ENCODE measurements around the gene MED1. TPM values are rescaled to one million over a fixed set of nuclear protein-coding genes. Genes with fewer than 3 reads are reported as not detected.
"Not testable (repeated sequence)": the region's sequence is repeated elsewhere in the genome, so short reads cannot be mapped to it uniquely, and the experiment has no call there.

The MED1 gene
- total and polyA plus RNA-seq, 2 of the 4 experiments (the other 2 are of a cell fraction) = 16.9 to 24.2 TPM

- ChIA-PET CTCF (no interaction called here), POLR2A (ENCODE audit: unreplicated experiment) (no interaction called here)
- Histone ChIP-seq H3K23ac (ENCODE audit: low read depth, low read length) (no peak overlapping the region), H2BK15ac (ENCODE audit: low read depth, low read length) (no peak overlapping the region), H3K9me1 (ENCODE audit: insufficient read depth, low read length) (peaks cover 6% of the 10 kb centered on the region; the same call in 1 of the 2 replicates), H2AK5ac (ENCODE audit: low read depth, low read length) (no peak overlapping the region), H3K4me1 (ENCODE audit: control insufficient read depth, insufficient read depth, low read length) (no peaks in the 10 kb centered on the region; the same call in 1 of the 2 replicates), H3K18ac (ENCODE audit: low read depth, low read length) (no peak overlapping the region), H3K4me2 (ENCODE audit: low read depth, low read length) (no peak overlapping the region), H4K5ac (ENCODE audit: low read depth, low read length) (no peak overlapping the region), H3K27me3 (ENCODE audit: control insufficient read depth, insufficient read depth, low read length) (no peaks in the 10 kb centered on the region), H3K56ac (ENCODE audit: extremely low read depth, insufficient read depth, low read length) (no peak overlapping the region), H2BK120ac (ENCODE audit: low read depth, low read length) (no peak overlapping the region), H3K36me3 (ENCODE audit: control insufficient read depth, insufficient read depth, low read length) (peaks cover 15% of the 10 kb centered on the region), H3K4ac (ENCODE audit: low read depth, low read length) (no peak overlapping the region), H2BK5ac (ENCODE audit: low read depth, low read length, poor library complexity, severe bottlenecking) (no peak overlapping the region), H2BK20ac (ENCODE audit: low read depth, low read length) (no peak overlapping the region), H3K14ac (replicated peaks; ENCODE audit: low read depth, low read length) (peak overlapping the region; percentile 4; the same call in 1 of the 2 replicates), H2AK9ac (replicated peaks; ENCODE audit: low read depth, low read length, poor library complexity) (peak overlapping the region; percentile 87), H3K4me3 (ENCODE audit: insufficient read depth, low read depth, low read length) (no peak overlapping the region), H3K9ac (ENCODE audit: low read depth, low read length) (no peak overlapping the region), H4K20me1 (ENCODE audit: insufficient read depth, low read length) (peaks cover 24% of the 10 kb centered on the region), H3K79me1 (ENCODE audit: low read depth in 1 of 2, low read length in 2 of 2) (peaks cover 14 to 52% of the 10 kb centered on the region in 2 experiments), H4K91ac (ENCODE audit: insufficient read depth, low read depth, low read length) (no peak overlapping the region), H3K9me3 (ENCODE audit: control insufficient read depth, insufficient read depth, low read length) (no peaks in the 10 kb centered on the region), H3K27ac (ENCODE audit: insufficient read depth, low read length) (no peak overlapping the region), H4K8ac (ENCODE audit: low read depth in 2 of 2, low read length in 2 of 2) (peak overlapping the region in 1 of 2 experiments; percentile 53; a peak in 1 of 4 replicates), H2AFZ (replicated peaks; ENCODE audit: low read length, poor library complexity) (no peak overlapping the region)
- no TSS peak for BruUV-seq (replicated peaks)
- TF ChIP-seq CEBPB (IDR thresholded peaks at IDR 0.05; ENCODE audit: low read depth, low read length) = peak; percentile 44; the same call in 1 of the 2 replicates
- TF ChIP-seq MAFK (IDR thresholded peaks at IDR 0.05; ENCODE audit: low read depth, low read length) = no peak
- intact Hi-C loops (cut with micrococcal nuclease) = loop anchor here (5.0 kb wide), 2 partner anchors 39 to 216 kb away; no protein-coding TSS in a partner anchor
- dilution Hi-C loops (cut with HindIII; ENCODE audit: low sequenced_read_pairs, unreplicated experiment) = no loop called here
- no CpG with 5 or more reads among the region's 4 CpGs for WGBS, 2 experiments (ENCODE audit: extremely low coverage in 2 of 2, insufficient read length in 1 of 2)
- in situ Hi-C loops (cut with MboI; ENCODE audit: low sequenced_read_pairs) = no loop called here
- ATAC-seq (ENCODE audit: low read depth) = no peak
- peak; percentile 25 for DNase-seq
Observed at GRCh38 chr17:39487946-39488345, 36.9 kb upstream of the MED1 start.

GRCh38 chr17:39487490-39487889, 36.4 kb upstream of the MED1 start:
- H3K27ac ChIP-seq (ENCODE audit: insufficient read depth, low read length); POLR2A ChIA-PET (ENCODE audit: unreplicated experiment): not testable (repeated sequence)

More at GRCh38 chr17:39487490-39487889, 36.4 kb upstream of the MED1 start:
- BruUV-seq (replicated peaks); H2BK15ac ChIP-seq (ENCODE audit: low read depth, low read length); H2AK9ac ChIP-seq (replicated peaks; ENCODE audit: low read depth, low read length, poor library complexity); H2BK5ac ChIP-seq (ENCODE audit: low read depth, low read length, poor library complexity, severe bottlenecking); H2AK5ac ChIP-seq (ENCODE audit: low read depth, low read length); H3K4me1 ChIP-seq (ENCODE audit: control insufficient read depth, insufficient read depth, low read length); H2BK20ac ChIP-seq (ENCODE audit: low read depth, low read length); DNase-seq; H3K4me2 ChIP-seq (ENCODE audit: low read depth, low read length); H3K4me3 ChIP-seq (ENCODE audit: insufficient read depth, low read depth, low read length); H3K27me3 ChIP-seq (ENCODE audit: control insufficient read depth, insufficient read depth, low read length); ATAC-seq (ENCODE audit: low read depth); H2AFZ ChIP-seq (replicated peaks; ENCODE audit: low read length, poor library complexity); H3K56ac ChIP-seq (ENCODE audit: extremely low read depth, insufficient read depth, low read length); H4K5ac ChIP-seq (ENCODE audit: low read depth, low read length); H3K9me3 ChIP-seq (ENCODE audit: control insufficient read depth, insufficient read depth, low read length); in situ Hi-C loops (cut with MboI; ENCODE audit: low sequenced_read_pairs); H3K4ac ChIP-seq (ENCODE audit: low read depth, low read length); H2BK120ac ChIP-seq (ENCODE audit: low read depth, low read length); H4K8ac ChIP-seq (ENCODE audit: low read depth in 2 of 2, low read length in 2 of 2); dilution Hi-C loops (cut with HindIII; ENCODE audit: low sequenced_read_pairs, unreplicated experiment); H3K9ac ChIP-seq (ENCODE audit: low read depth, low read length); H3K9me1 ChIP-seq (ENCODE audit: insufficient read depth, low read length); H3K18ac ChIP-seq (ENCODE audit: low read depth, low read length); CTCF ChIA-PET; H4K91ac ChIP-seq (ENCODE audit: insufficient read depth, low read depth, low read length): not testable (repeated sequence)
- intact Hi-C loops (cut with micrococcal nuclease) = loop anchor here (5.0 kb wide), 2 partner anchors 40 to 215 kb away; no protein-coding TSS in a partner anchor
- H3K23ac ChIP-seq (ENCODE audit: low read depth, low read length) = 0 out of 2 replicates have a peak overlapping the region, but pooled peaks have one; percentile 8
- no CpG with 5 or more reads among the region's 3 CpGs for WGBS, 2 experiments (ENCODE audit: extremely low coverage in 2 of 2, insufficient read length in 1 of 2)
- H3K36me3 ChIP-seq (ENCODE audit: control insufficient read depth, insufficient read depth, low read length) = peaks cover 13% of the 10 kb centered on the region
- peaks cover 24% of the 10 kb centered on the region for H4K20me1 ChIP-seq (ENCODE audit: insufficient read depth, low read length)
- H3K79me1 ChIP-seq (ENCODE audit: low read depth in 1 of 2, low read length in 2 of 2) = peaks cover 17 to 57% of the 10 kb centered on the region in 2 experiments
- H3K14ac ChIP-seq (replicated peaks; ENCODE audit: low read depth, low read length) = peak overlapping the region; percentile 4; the same call in 1 of the 2 replicates
